Neural cell (in vitro differentiated cells): ENCODE measurements around the gene ZNHIT3. TPM values are rescaled to one million over a fixed set of nuclear protein-coding genes. Genes with fewer than 3 reads are reported as not detected.

ENCODE experiments used
- H2AFZ ChIP-seq: fragments of 200-600, 300-800 bp; sonication (generic), shearing (Covaris generic); 2 replicates; pipeline ENCODE4 v1.6.0; 2014; ENCODE audit warnings: low read depth, mild to moderate bottlenecking, antibody characterized with exemption, low read length, moderate library complexity
- H3F3A ChIP-seq: fragments of 200-600 bp; shearing (Covaris generic); 2 replicates; pipeline ENCODE4 v1.6.1; 2016; ENCODE audit warnings: mild to moderate bottlenecking, moderate library complexity, mixed read lengths, antibody characterized with exemption, low read length; ENCODE audit not compliant: insufficient read depth, poor library complexity, severe bottlenecking
- H3K27ac ChIP-seq: fragments of 200-600, 300-800 bp; sonication (generic), shearing (Covaris generic); 2 replicates; pipeline ENCODE4 v1.5.1; 2014; ENCODE audit warnings: mild to moderate bottlenecking, low read length, moderate library complexity
- H3K27me3 ChIP-seq: fragments of 300-800, 200-600 bp; sonication (generic), shearing (Covaris generic); 2 replicates; pipeline ENCODE4 v1.6.0; 2014; ENCODE audit warnings: mild to moderate bottlenecking, low read depth, low read length, moderate library complexity; ENCODE audit not compliant: insufficient read depth
- H3K36me3 ChIP-seq: fragments of 300-800, 200-600 bp; sonication (generic), shearing (Covaris generic); 2 replicates; pipeline ENCODE4 v1.5.1; 2014; ENCODE audit warnings: mild to moderate bottlenecking, antibody characterized with exemption, low read length, moderate library complexity; ENCODE audit not compliant: insufficient read depth
- H3K4me2 ChIP-seq: fragments of 300-800, 200-600 bp; sonication (generic), shearing (Covaris generic); 2 replicates; pipeline ENCODE4 v1.6.0; 2014; ENCODE audit warnings: mild to moderate bottlenecking, low read length
- H3K4me3 ChIP-seq: fragments of 300-800, 200-600 bp; sonication (generic), shearing (Covaris generic); 2 replicates; pipeline ENCODE4 v1.5.1; 2014; ENCODE audit warnings: mild to moderate bottlenecking, low read length, moderate library complexity
- H3K79me2 ChIP-seq: fragments of 200-600 bp; shearing (Covaris generic); replicated peaks from 2 replicates; pipeline ENCODE4 v1.6.0; 2014; ENCODE audit warnings: mild to moderate bottlenecking, low read length, moderate library complexity; ENCODE audit not compliant: insufficient read depth
- H3K9ac ChIP-seq: fragments of 300-800, 200-600 bp; sonication (generic), shearing (Covaris generic); 2 replicates; pipeline ENCODE4 v1.6.1; 2016; ENCODE audit warnings: mild to moderate bottlenecking, low read length, mixed read lengths
- H3K9me2 ChIP-seq: fragments of 200-600 bp; shearing (Covaris generic); 2 replicates; pipeline ENCODE4 v1.6.1; 2016; ENCODE audit warnings: mild to moderate bottlenecking, low read length, mixed read lengths; ENCODE audit not compliant: insufficient read depth
- H3K9me3 ChIP-seq: fragments of 200-600, 300-800 bp; sonication (generic), shearing (Covaris generic); 2 replicates; pipeline ENCODE4 v1.6.1; 2016; ENCODE audit warnings: mild to moderate bottlenecking, mixed run types, low read length, moderate library complexity, mixed read lengths
- H4K20me1 ChIP-seq: fragments of 200-600 bp; shearing (Covaris generic); 2 replicates; pipeline ENCODE4 v1.6.1; 2016; ENCODE audit warnings: mild to moderate bottlenecking, mixed run types; ENCODE audit not compliant: insufficient read depth
- EP300 ChIP-seq: fragments of 450-650 bp; conservative IDR thresholded peaks from 2 replicates; pipeline ENCODE4 v1.6.1; 2014; ENCODE audit warnings: antibody characterized with exemption, mild to moderate bottlenecking, moderate library complexity; ENCODE audit not compliant: poor library complexity, severe bottlenecking
- EZH2 ChIP-seq: fragments of 200-600, 300-800 bp; shearing (Covaris generic), sonication (generic); IDR thresholded peaks from 2 replicates; pipeline ENCODE4 v1.6.1; 2014; ENCODE audit warnings: antibody characterized with exemption, low read length, borderline replicate concordance, mild to moderate bottlenecking; ENCODE audit not compliant: insufficient read depth, poor library complexity, severe bottlenecking
- MXI1 ChIP-seq: fragments of 450-650 bp; conservative IDR thresholded peaks from 2 replicates; pipeline ENCODE4 v1.6.1; 2014; ENCODE audit warnings: antibody characterized with exemption, mild to moderate bottlenecking; ENCODE audit not compliant: poor library complexity, severe bottlenecking
- POLR2AphosphoS5 ChIP-seq: IDR thresholded peaks from 2 replicates; pipeline ENCODE4 v1.6.1; 2012
- RAD21 ChIP-seq: fragments of 450-650 bp; conservative IDR thresholded peaks from 2 replicates; pipeline ENCODE4 v1.6.1; 2014; ENCODE audit warnings: antibody characterized with exemption, mild to moderate bottlenecking, moderate library complexity
- SMC3 ChIP-seq: fragments of 450-650 bp; conservative IDR thresholded peaks from 2 replicates; pipeline ENCODE4 v1.6.1; 2014; ENCODE audit warnings: antibody characterized with exemption, mild to moderate bottlenecking, moderate library complexity; ENCODE audit not compliant: poor library complexity
- TAF1 ChIP-seq: IDR thresholded peaks from 2 replicates; pipeline ENCODE4 v1.6.1; 2012; ENCODE audit warnings: low read depth
- polyA plus RNA-seq: library from polyadenylated mRNA; depleted of rRNA; stranded (reverse); fragments of >200 nt; gene quantifications from 2 replicates; pipeline ENCODE4 v1.2.3, GENCODE V29; 2014
- TF ChIP-seq, protein P1 (sequence below): IDR thresholded peaks from 2 replicates; pipeline ENCODE4 v1.6.1; 2012; ENCODE audit warnings: borderline replicate concordance
- TF ChIP-seq, protein P2 (sequence below): fragments of 450-650 bp; IDR thresholded peaks from 2 replicates; pipeline ENCODE4 v1.5.1; 2014; ENCODE audit warnings: antibody characterized with exemption, mild to moderate bottlenecking, moderate library complexity; ENCODE audit not compliant: poor library complexity, severe bottlenecking

ZNHIT3 gene
- polyA plus RNA-seq, 1 donor from 2014 or later = 226 TPM

DNA sequence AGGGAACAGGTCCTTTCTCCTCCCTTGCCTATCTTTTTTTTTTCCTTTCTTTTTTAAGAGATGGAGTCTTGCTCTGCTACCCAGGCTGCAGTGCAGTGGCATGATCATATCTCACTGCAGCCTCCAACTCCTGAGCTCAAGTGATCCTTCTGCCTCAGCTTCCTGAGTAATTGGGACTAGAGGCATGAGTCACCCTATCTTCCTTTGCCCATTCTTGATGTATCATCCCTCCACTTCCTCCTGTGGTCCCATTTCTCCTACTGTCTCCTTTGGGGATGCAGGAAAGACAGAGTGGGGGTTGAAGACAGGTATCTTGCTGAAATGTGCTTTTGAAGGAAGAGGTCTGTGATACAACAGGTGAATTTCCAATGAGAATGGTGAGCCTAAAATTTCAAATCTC, 42.6 kb downstream of the ZNHIT3 start:
- Histone ChIP-seq H3K27me3 (no peaks in the 10 kb centered on the region), H4K20me1 (no peaks in the 10 kb centered on the region), H3K9me3 (no peaks in the 10 kb centered on the region), H3K36me3 (peaks cover 9% of the 10 kb centered on the region), H2AFZ (no peak overlapping the region), H3K27ac (no peak overlapping the region), H3K9me2 (no peaks in the 10 kb centered on the region), H3K4me3 (no peak overlapping the region), H3F3A (no peaks in the 10 kb centered on the region), H3K9ac (no peak overlapping the region), H3K79me2 (no peaks in the 10 kb centered on the region), H3K4me2 (no peak overlapping the region)
- TF ChIP-seq, protein P1, sequence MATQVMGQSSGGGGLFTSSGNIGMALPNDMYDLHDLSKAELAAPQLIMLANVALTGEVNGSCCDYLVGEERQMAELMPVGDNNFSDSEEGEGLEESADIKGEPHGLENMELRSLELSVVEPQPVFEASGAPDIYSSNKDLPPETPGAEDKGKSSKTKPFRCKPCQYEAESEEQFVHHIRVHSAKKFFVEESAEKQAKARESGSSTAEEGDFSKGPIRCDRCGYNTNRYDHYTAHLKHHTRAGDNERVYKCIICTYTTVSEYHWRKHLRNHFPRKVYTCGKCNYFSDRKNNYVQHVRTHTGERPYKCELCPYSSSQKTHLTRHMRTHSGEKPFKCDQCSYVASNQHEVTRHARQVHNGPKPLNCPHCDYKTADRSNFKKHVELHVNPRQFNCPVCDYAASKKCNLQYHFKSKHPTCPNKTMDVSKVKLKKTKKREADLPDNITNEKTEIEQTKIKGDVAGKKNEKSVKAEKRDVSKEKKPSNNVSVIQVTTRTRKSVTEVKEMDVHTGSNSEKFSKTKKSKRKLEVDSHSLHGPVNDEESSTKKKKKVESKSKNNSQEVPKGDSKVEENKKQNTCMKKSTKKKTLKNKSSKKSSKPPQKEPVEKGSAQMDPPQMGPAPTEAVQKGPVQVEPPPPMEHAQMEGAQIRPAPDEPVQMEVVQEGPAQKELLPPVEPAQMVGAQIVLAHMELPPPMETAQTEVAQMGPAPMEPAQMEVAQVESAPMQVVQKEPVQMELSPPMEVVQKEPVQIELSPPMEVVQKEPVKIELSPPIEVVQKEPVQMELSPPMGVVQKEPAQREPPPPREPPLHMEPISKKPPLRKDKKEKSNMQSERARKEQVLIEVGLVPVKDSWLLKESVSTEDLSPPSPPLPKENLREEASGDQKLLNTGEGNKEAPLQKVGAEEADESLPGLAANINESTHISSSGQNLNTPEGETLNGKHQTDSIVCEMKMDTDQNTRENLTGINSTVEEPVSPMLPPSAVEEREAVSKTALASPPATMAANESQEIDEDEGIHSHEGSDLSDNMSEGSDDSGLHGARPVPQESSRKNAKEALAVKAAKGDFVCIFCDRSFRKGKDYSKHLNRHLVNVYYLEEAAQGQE = no peak

DNA sequence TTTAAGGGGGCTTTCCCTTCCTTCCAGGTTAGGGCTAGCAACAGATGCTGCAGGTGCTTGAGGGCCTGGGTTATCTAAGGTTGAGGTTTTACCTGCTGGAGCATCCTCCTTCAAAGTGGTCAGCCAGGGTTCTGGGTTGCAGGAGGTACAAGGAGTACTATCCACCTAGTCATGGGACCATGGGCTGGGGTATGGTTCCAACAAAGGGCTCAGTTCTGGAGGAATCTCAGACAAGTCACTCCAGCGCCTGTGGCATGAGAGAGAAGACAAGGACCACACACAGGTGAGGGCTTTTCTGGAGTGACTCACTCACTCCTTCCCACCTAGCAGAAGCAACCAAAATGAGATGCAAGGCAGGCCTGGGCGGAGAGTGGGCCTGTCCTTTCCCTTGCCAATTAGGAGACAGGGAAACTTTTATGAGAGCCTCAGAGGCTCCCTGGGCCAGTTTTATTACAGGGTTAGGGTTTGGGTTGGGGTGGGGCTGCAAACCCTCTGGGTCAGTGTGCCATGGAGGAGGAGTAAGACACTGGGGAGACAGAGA, 46.0 kb downstream of the ZNHIT3 start:
- H3K27ac ChIP-seq = no peak overlapping the region
- H2AFZ ChIP-seq = no peak overlapping the region
- H3K9me3 ChIP-seq = no peaks in the 10 kb centered on the region
- no peaks in the 10 kb centered on the region for H3K36me3 ChIP-seq
- H3K4me3 ChIP-seq = no peak overlapping the region
- H3K9me2 ChIP-seq = no peaks in the 10 kb centered on the region
- no peak overlapping the region for H3K4me2 ChIP-seq
- H3K79me2 ChIP-seq = no peaks in the 10 kb centered on the region
- no peak overlapping the region for H3K9ac ChIP-seq
- H4K20me1 ChIP-seq = no peaks in the 10 kb centered on the region
- TF ChIP-seq, protein P1 = no peak
- TF ChIP-seq TAF1 (no peak), MXI1 (no peak), EP300 (no peak), POLR2AphosphoS5 (no peak), RAD21 (no peak), SMC3 (no peak), EZH2 (no peak)
- TF ChIP-seq, protein P2, sequence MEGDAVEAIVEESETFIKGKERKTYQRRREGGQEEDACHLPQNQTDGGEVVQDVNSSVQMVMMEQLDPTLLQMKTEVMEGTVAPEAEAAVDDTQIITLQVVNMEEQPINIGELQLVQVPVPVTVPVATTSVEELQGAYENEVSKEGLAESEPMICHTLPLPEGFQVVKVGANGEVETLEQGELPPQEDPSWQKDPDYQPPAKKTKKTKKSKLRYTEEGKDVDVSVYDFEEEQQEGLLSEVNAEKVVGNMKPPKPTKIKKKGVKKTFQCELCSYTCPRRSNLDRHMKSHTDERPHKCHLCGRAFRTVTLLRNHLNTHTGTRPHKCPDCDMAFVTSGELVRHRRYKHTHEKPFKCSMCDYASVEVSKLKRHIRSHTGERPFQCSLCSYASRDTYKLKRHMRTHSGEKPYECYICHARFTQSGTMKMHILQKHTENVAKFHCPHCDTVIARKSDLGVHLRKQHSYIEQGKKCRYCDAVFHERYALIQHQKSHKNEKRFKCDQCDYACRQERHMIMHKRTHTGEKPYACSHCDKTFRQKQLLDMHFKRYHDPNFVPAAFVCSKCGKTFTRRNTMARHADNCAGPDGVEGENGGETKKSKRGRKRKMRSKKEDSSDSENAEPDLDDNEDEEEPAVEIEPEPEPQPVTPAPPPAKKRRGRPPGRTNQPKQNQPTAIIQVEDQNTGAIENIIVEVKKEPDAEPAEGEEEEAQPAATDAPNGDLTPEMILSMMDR = no peak
- peaks cover 6% of the 10 kb centered on the region for H3F3A ChIP-seq
- H3K27me3 ChIP-seq = no peaks in the 10 kb centered on the region
